Right kidney (tissue), 1 donor: ENCODE results near the gene ENTPD7.

ENCODE experiments used
- DNase-seq: peaks from one replicate; pipeline ENCODE4 v3.0.0-alpha.2; 2016

Gene ENTPD7

DNA sequence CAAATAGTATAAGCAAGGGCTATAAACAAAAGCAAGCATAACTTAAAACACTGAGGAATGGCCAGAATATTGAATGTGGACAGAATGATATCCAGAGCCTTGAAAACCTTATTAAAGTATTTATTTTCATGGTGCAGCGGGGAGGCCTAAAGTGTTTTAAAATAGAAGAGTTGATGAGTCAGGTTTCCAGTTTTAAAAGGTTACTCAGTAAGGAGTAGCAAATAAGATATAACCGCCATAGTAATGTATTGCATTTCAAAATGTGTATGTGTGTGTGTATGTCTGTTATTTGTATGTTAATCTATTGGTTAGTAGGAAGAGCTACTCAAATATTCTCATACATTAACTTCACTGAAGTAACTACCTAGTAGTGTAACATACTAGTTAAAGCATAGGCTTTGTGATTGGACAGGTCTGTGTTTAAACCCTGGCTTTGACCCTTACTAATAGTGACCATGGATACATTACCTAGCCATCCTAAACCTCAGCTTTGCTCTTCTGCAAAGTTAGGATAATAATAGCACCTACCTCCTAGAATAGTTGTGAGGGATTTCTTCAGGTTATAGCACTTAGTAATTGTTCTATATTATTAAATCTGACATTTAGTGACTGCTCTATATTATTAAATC, 89.6 kb downstream of the ENTPD7 start:
- no peak for DNase-seq

DNA sequence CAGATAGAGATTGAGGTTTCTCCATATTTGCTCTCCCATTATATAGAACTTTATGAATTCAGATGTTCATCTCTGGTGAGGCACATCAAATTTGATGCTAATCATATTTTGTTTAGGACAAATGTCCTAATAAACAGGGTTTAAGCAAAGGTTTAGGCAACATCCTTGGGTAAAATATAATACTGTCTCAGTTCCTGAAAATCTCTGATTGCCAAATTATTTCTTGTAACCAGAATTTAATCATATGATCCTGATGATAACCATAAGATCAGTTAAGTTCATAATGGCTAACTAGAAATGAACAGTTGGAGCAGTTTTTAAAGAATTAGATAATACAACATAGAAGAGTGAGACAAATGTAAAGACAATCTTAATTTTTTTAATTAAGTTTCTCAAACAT, 91.3 kb downstream of the ENTPD7 start:
- DNase-seq: no peak

DNA sequence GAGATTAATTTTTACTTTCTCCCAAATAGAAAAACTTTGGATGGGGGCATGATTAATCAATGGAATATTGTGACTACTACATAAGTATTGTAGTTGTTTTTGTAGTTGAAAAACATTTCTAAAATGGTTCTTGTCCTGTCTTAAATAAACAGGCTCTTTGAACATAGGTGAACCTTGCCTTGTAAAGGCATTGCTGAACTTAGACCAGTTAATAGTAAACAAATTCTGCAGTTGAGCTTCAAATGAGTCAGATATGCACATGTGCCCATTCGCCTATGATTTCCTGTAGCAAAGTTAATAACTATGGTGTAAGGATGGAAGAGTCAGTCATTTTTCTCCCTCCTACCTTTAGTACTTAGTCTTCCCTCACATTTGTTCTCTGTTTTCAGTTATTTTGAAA, 95.4 kb downstream of the ENTPD7 start:
- DNase-seq: no peak
